GOT3 (cell line): ENCODE measurements around the gene ZBTB26.
"Not testable (repeated sequence)": the region's sequence is repeated elsewhere in the genome, so short reads cannot be mapped to it uniquely, and the experiment has no call there.

Source experiments
- DNase-seq: peaks from one replicate; lab custom pipeline; 2025; ENCODE audit warnings: mixed read lengths; lab: John Stamatoyannopoulos, UW

Gene ZBTB26

DNA sequence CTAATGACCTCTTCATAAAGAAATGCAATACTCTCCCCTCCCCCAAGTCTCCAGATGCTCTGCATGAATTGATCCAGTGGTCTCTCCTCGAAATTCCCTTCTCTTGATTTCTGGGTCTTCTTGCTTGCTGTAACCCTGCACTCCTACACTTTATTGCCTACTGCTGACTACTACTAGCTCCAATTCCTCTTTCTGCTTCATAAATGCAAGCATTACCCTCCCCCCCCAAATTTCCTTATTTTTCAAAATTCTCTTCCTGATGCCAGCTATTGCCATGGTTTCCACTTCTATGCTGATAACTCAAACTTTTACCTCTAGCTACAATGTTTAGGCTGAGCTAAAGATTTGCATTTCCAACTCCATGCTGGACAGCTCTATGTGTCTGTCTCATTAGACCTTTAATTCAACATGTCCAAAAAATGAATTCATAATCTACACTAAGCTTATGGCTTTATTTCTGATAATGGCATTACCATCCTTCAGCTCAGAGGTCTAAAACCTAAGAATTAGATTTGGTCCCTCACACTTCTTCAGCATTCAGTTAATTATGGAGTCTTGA lies 1.4 kb downstream of the ZBTB26 start:
- DNase-seq, result no peak

DNA sequence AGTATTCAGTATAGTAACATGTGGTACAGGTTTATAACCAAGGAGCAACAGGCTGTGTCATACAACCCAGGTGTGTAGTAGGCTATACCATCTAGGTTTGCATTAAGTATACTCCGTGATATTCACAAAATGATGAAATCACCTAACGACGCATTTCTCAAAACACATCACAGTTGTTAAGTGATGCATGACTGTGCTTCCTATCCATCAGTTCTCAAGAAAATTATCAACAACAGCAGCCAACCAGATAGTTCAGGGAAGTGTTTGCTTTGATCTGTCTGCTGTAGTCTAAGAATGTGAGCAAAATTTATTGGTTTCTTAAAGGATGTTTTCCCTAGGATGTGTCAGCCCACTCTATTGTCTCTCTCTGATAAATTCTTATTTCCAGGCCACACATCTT lies 7.4 kb downstream of the ZBTB26 start:
- no peak for DNase-seq

GRCh38 chr9:122922713-122923112 lies 8.6 kb downstream of the ZBTB26 start:
- no peak for DNase-seq

DNA sequence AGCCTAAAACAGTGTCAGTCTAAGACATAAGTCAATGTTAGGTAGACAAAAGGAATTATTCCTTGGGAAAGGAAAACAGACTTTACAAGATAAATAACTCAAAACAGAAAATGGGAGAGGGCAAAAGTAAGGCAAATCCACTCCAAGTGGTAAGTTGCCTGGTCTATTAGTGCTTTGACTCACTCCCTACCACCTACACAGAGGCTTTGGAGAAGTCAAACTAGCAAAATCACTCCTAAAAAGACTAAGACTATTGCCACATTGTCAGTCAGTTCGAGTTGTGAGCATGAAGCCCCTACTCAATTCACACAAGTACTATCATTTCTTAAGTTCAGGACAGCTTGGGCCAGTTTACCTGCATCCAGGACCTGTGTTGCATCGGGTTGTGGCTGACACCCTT lies 13.0 kb downstream of the ZBTB26 start:
- DNase-seq, result no peak

- DNase-seq, result peak; percentile 22
These were observed 18.2 kb downstream of the ZBTB26 start, which contains the start of gene ZBTB6 for GRCh38 chr9:122912964-122913673. Gene ZBTB6 (minus strand): TSS chr9:122913323. CDS start chr9:122912072, 1,251 bp downstream.

DNA sequence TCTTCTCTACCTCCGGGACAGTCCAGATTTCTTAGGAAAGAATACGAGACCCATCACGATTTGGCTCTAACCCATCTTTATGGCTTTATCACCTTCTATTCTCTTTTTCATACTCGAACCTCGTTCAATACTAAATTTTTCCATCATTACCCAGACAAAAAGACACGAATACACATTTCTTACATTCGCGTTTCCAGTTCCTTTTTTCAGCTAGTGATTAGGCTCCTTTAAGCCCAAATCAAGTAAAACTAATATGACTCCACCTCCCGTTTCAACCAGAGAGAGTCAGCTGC lies 18.7 kb downstream of the ZBTB26 start:
- no peak for DNase-seq

GRCh38 chr9:122906122-122906521 lies 25.2 kb downstream of the ZBTB26 start:
- not testable (repeated sequence) for DNase-seq

GRCh38 chr9:122904823-122905710 lies 26.2 kb downstream of the ZBTB26 start, which contains the start of gene RC3H2:
Gene RC3H2 (minus strand): TSS chr9:122905359. CDS start chr9:122897509, 7,850 bp downstream.
- peak; percentile 80 for DNase-seq

- DNase-seq, result no peak
These were observed 26.9 kb downstream of the ZBTB26 start for GRCh38 chr9:122904466-122904822.

DNA sequence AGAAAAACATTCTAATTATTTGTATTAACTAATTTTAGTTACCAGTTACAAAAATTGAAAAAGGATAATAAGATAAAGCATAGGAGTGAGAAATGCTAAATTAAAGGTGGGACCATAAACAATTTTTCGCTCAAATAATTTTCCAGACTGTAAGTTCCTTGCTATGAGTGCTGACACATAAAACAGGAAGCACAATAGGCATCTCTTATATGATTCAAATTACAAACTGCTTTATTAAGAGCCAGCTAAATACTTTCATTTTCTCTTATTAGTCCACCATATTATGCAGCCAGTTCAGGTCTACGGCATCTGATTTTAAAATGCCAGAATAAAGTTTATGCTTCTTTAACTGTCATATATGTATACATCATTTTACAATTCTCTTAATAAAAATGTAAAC lies 30.5 kb downstream of the ZBTB26 start:
- DNase-seq, result no peak

DNA sequence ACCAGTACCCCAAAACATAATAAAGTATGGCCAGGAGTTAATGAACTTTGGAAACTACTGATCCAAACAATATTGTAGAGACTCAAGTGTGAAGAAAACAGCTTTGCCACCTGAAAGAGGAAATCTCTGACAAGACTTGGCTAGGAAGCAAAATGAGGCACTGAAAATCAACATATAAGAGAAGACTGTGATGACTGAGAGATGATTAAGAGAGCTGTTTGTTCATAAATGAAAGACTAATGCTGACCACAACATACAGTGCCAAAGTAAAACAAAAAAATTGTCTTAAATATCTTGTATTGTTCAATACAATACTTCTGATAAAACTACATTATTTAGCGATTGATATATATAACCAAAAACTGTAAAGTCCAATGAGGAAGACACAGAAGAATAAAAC lies 33.3 kb downstream of the ZBTB26 start:
- no peak for DNase-seq

DNA sequence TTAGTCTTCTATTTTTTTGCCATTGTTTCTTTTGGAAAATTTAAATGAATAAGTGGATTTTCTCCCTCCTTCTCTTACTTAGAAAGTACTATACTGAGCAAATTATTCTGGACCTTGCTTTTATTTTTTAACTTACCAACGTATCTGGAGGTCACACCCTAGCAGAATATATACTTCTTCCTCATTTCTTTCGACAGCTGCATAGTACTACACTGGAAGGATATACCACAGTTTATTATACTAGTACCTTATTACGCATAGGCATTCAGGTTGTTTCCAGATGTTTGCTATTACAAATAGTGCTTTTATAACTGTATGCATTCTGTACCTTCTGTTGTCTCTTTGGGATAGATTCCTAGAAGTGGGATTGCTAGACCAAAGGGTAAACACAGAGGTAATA lies 42.8 kb downstream of the ZBTB26 start:
- DNase-seq, result no peak

- DNase-seq, result no peak
These were observed 48.2 kb downstream of the ZBTB26 start for GRCh38 chr9:122883125-122883524.

DNA sequence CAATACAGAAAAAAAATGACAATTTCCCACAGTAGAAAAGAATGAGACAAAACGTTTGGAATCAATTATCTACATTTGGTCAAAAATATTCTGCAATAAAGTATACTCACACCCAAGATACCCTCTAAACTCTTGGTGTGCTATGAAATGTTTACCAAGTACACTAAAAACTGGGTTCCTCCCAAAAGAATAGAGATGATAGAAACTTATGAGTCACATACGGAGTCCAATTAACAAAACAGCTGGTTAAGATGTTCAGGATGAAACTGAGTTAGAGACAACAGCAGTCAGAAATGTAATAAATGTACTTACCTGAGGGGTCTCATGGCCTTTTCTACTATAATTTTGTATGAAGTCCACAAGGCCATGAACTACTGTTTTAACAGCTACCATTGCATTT lies 51.9 kb downstream of the ZBTB26 start:
- no peak for DNase-seq

- no peak for DNase-seq
These were observed 55.8 kb downstream of the ZBTB26 start for GRCh38 chr9:122875523-122875922.

DNA sequence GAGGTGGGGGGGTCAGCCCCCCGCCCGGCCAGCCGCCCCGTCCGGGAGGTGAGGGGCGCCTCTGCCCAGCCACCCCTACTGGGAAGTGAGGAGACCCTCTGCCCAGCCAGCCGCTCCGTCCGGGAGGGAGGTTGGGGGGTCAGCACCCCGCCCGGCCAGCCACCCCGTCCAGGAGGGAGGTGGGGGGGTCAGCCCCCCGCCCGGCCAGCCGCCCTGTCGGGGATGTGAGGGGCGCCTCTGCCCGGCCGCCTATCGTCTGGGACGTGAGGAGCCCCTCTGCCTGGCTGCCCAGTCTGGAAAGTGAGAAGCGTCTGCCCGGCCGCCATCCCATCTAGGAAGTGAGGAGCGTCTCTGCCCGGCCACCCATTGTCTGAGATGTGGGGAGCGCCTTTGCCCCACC lies 64.0 kb downstream of the ZBTB26 start:
- DNase-seq, result not testable (repeated sequence)

DNA sequence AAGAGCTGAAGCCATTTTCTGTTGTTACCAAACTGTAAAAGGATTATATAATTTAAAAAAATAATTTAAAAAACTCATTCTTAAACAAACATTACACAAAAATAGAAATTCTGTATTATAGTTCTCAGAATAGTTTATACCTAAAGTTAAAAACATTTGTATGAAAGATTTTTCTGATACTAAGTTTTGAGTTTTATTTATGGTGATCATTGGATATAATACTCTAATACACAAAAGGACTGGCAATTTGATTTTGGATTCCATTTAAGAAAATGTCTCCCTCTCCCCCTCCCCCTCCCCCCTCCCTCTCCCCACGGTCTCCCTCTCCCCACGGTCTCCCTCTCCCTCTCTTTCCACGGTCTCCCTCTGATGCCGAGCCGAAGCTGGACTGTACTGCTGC lies 65.2 kb downstream of the ZBTB26 start:
- DNase-seq, result no peak
